Stimulated activated naive CD4-positive, alpha-beta T cell treated with Interleukin-2 at 50 U/mL for 16 hours (primary cell): ENCODE data around the gene PERM1.

Source experiments
- DNase-seq: peaks from one replicate; lab custom pipeline; 2025; lab: John Stamatoyannopoulos, UW

PERM1 gene

DNA sequence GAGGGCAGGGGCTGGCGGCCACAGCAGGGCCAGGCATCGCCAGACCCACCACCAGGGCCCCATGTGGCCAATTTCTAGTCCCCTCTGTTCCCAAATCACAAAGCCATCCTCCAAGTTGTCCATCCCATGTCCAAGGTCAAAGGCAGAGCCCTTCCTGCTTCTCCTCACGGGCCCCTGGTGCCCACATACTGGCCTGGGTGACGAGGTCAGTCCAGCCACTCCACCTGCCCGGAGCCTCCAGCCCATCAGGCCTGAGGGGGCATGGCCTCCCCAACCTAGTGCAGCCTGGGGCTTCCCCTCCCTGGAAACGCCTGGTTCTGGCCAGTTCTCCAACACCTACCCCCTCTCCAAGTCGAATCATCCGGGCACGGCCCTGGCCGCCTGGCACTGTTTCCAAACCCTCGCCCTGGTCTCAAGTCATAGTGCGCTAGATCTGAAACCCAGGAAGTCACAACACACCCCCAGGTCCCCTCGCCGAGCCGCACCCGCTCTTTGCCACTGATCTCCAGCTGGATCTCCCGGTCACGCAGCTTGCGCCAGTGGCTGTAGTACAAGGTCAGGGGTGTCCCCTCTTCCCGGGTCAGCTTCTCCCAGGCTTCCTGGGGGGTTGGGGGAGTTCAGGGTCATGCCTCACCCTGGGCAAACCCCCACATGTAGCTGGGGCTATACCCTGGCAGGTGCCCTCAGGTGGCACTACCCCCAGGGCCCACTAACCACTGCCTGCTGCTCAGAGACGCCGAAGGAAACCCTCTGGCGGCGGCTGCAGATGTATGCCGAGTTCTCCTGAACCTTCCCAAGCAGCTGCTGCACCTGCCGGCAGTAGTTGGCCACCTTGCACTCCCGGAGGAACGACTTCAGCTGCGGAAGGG lies 36.0 kb downstream of the PERM1 start:
- DNase-seq: no peak

- DNase-seq: no peak
Measured at GRCh38 chr1:944341-945325, 37.3 kb downstream of the PERM1 start.

DNA sequence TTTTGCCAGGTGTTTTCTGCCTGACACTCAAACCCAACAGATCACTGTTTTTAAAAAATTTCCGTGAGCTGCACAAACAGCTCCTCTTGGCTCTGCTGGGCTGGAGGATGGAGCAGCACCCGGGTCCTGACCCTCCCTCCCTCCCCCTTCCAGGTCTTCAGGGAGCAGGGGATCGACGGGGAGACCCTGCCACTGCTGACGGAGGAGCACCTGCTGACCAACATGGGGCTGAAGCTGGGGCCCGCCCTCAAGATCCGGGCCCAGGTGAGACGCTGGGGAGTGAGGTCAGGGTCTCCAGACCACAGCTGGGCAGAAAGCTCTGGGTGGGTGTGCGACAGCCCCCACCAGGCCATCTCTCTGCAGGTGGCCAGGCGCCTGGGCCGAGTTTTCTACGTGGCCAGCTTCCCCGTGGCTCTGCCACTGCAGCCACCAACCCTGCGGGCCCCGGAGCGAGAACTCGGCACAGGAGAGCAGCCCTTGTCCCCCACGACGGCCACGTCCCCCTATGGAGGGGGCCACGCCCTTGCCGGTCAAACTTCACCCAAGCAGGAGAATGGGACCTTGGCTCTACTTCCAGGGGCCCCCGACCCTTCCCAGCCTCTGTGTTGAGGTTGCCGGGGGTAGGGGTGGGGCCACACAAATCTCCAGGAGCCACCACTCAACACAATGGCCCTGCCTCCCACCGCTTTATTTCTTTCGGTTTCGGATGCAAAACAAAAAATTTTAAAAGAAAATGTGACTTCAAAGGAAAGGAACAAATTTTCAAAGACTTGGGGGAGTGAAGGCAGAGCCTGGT lies 38.1 kb downstream of the PERM1 start:
- DNase-seq: no peak

GRCh38 chr1:942864-943533 lies 38.9 kb downstream of the PERM1 start:
- DNase-seq: no peak

GRCh38 chr1:942411-942821 lies 39.5 kb downstream of the PERM1 start:
- no peak for DNase-seq

DNA sequence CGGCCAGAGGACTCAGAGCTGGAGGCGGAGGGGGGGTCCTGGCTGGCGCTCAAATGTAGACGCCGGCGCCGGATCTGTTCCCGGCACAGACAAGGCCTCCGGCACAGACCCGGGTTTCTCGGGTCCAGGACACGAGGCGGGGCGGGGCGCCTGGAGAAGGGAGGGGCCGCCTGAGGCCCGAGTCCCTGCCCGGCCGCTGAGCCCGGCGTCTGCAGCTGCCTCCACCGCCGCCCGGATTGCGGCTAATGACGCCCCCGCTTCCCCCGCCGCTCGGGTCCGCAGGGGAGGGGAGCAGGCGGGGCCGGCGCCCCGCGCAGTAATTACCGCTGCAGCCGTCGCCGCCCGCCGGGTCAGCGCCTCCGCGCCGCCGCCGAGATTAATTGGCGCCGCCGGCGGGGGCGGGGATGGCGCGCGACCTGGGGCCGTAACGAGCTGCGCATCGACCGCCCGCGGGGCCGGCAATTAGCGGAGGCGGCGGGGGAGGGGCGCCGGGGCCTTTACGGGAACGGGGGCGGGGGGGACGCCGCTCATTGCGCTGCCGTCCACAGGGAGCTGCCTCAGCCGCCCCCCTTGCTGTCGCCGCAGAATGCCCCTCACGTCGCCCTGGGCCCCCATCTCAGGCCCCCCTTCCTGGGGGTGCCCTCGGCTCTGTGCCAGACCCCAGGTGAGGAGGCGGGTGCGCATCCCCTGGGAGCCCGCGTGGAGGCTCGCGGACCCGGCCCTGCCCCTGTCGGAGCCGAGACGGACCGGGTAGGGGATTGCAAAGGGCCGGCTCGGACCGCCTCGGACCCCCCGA lies 40.1 kb downstream of the PERM1 start:
- DNase-seq: no peak

DNA sequence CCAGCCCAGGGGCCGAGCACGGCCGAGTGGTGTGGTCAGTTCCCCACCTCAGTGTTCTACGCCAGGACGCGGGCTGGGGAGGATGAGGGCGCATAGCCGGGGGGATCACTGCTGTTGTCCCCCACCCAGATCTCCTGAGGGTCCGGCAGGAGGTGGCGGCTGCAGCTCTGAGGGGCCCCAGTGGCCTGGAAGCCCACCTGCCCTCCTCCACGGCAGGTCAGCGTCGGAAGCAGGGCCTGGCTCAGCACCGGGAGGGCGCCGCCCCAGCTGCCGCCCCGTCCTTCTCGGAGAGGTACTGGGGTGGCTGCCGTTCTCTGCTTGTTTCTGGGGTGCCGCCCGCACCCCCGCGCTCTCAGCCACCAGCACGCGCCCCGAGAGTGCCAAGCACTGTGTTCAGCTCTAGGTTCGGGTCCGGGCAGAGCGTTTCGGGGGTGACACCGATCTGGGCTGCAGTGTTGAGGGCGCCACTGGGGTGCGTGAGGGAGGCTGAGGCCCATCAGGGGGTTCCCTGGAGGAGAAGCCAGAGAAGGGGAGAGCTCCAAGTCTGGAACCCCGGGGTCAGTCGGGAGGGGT lies 40.8 kb downstream of the PERM1 start:
- DNase-seq: no peak

DNA sequence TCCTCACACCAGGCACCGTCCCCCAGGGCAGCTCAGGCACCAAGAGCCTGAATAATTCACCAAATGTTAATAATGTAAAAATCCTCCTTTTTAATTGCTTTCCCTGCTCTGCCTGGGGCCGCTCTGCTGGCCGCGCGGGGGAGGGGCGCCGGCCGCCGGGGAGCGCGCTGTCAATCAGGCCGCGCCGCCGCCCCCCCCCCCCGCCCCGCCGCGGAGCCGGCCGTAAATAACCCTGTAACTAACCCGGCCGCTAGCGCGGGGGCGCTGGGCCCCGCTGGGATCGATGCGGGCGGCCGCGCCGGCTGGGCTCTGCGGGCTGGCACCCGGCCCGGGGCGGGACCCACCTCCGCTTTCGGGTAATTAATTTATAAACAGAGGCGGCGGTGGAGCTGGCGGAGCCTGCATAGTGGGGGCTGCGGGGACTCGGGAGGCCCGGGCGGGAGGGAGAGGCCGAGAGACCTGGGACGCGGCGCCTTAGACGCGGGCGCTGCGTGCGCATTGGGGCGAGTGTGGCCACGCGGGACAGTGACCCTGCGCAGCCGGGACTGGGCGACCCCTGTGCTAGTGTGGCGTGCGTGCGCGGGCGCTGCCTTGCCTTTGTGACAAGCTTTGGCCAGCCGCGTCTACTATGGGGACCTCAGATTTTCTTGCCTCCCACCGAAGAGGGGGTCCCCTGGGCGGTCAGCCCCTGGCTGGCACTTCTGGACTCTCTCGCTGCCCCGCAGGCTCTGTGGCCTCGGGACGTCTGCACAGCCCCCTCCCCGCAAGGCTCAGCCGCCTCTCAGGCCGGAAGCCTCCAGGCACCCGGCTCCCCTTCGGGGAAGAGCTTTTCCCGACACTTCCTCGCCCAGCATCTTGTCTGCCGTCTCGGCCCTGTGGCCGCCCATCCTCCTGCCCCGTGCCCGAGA lies 41.5 kb downstream of the PERM1 start:
- DNase-seq: no peak

GRCh38 chr1:939511-940106 lies 42.3 kb downstream of the PERM1 start:
- DNase-seq: no peak

DNA sequence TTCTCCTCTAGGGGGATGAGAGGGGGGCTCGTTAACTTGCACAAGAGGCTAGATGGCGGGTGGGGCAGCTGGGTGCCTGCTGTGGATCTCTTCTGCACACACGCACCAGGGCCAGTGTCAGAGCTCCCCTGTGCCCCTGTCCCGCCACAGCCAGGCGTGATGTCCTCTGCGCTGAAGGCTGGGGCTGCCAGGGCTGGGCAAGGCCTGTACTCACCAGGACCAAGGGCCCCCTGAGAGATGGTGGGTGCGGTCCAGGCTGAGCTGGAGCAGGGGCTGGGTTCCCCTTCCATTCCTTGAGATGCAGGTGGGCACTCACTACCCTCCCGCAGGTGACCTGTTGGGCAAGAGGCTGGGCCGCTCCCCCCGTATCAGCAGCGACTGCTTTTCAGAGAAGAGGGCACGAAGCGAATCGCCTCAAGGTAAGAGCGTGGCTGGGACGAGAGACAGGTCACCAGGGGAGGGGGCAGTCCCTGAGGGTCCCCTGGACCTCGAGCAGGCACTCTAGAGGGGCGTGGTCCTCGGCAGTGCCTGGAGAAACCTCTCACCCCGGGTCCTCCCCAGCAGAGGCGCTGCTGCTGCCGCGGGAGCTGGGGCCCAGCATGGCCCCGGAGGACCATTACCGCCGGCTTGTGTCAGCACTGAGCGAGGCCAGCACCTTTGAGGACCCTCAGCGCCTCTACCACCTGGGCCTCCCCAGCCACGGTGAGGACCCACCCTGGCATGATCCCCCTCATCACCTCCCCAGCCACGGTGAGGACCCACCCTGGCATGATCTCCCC lies 43.0 kb downstream of the PERM1 start:
- DNase-seq: no peak

GRCh38 chr1:938088-938683 lies 43.7 kb downstream of the PERM1 start:
- no peak for DNase-seq

- DNase-seq: no peak
Measured at GRCh38 chr1:937521-937920, 44.4 kb downstream of the PERM1 start.

DNA sequence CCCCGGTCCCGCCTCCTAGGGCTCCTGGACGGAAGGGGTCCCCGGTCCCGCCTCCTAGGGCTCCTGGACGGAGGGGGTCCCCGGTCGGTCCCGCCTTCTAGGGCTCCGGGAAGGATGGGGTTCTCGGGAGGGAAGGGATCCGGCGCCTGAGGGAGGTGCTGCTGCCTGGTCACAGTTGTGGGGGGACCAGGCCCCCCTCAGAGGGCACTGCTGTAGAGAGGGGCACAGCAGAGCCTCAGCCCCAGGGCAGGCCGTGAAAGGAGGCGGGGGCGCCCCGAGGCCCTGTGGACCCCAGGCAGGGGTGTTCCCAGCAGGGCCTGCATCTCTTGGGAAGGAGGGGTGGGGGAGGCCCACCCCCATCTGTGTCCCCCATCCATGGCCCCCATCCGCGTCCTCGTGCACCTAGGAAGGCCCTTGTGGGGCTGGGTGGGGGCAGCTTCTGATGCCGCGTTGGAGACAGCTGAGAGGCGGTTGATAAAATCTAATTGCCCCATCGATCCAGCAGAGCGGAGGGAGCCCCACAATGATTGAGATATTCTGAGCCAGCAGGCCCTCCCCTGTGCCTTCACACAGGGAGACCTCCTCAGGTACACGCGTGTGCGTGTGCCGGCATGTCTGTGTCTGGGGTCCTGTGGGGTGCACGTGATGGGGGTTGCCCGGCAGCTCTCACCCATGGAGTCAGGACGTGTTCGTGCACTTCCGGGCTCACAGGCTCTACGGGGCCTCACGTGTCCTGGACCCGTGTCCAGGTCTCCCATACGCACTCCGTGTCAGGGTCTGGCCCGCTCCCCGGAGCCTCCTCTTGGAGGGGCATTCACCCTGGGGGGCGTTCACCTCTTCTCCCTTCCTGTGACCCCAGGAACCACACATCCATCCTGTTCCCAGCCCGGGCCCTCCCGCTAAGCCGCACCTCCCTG lies 45.3 kb downstream of the PERM1 start:
- no peak for DNase-seq

- no peak for DNase-seq
Measured at GRCh38 chr1:935751-936231, 46.1 kb downstream of the PERM1 start.

DNA sequence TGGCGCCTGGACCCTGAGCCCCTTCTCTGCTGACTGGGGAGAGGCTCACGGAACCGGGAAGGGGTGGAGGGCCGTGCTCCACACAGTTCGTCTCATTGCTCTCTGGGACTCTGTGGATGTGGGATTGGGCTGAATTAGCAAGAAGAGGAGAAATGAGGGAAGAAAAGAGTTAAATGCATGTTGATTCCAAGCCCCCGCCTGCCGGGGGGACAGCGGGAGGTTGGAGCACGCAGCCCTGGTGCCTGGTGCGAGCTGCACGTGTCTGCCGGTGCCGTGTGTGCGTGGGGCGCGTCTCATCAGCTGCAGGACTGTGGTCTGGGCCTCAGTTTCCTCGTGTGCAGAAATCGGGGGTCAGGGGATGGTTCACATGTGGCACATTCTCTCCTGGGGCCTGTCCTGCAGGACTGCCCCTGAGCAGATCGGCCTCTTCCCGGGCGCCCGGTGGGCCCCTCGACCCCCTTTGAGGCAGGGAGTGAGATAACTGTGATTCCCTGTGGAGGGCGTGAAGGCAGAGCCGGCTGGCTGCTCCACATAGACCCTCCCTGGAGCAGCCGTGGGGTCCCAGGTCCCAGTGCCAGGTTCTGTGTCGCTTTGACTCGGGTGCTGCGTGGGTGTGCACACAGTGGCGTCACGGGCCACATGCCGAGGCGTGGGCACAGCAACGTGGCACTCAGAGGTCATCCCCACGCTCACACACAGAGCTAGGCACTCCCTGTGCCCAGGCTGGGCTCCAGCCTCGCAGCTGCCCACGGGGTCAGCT lies 46.7 kb downstream of the PERM1 start:
- no peak for DNase-seq

GRCh38 chr1:933603-933940 lies 48.3 kb downstream of the PERM1 start:
- no peak for DNase-seq
